Left cardiac atrium (tissue), 4 donors: Measurements from ENCODE around the gene BCL6B. TPM values are rescaled to one million over a fixed set of nuclear protein-coding genes. Genes with fewer than 3 reads are reported as not detected.
"Not testable (repeated sequence)": the region's sequence is repeated elsewhere in the genome, so short reads cannot be mapped to it uniquely, and the experiment has no call there.

Source experiments
- ATAC-seq, 2 donors: fragments of 200-7000 bp; cut with Tn5 transposase; one replicate each; pipeline ENCODE4 v1.9.1; 2020; ENCODE audit warnings: mild to moderate bottlenecking in 2 of 2, moderate library complexity in 2 of 2
- DNase-seq: peaks from one replicate; pipeline ENCODE4 v3.0.0-alpha.2; 2020
- intact Hi-C, 2 donors: fragments of 100-400 bp; cut with DNase I; formaldehyde crosslinking; loops; one replicate each; pipeline versions ENCODE4 v1.14.1 to v1.15.1; 2022 to 2023
- long read RNA-seq: library from polyadenylated mRNA; unstranded; transcript quantifications from one replicate; pipeline ENCODE4 v2.0.0, GENCODE V29; 2021
- total RNA-seq, 2 donors: library from RNA; stranded (reverse); fragmentation: NEBNext Ultra II Directional; extraction: Animal tissue kit (Norgen Biotek cat#: 25700); gene quantifications; one replicate each; pipeline ENCODE4 v1.2.1, GENCODE V29; 2021
- donor health status: DM: no; HTN: yes; CAD: no.
- donor health status: DM: no; HTN: yes; CAD: no; lungs with severe emphysema.
- donor health status: DM: yes; HTN: yes; CAD: no.
- donor health status: Dilated cardiomyopathy.

BCL6B gene, protein sequence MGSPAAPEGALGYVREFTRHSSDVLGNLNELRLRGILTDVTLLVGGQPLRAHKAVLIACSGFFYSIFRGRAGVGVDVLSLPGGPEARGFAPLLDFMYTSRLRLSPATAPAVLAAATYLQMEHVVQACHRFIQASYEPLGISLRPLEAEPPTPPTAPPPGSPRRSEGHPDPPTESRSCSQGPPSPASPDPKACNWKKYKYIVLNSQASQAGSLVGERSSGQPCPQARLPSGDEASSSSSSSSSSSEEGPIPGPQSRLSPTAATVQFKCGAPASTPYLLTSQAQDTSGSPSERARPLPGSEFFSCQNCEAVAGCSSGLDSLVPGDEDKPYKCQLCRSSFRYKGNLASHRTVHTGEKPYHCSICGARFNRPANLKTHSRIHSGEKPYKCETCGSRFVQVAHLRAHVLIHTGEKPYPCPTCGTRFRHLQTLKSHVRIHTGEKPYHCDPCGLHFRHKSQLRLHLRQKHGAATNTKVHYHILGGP
- total RNA-seq = 10 to 100 TPM; 14.1 to 19.8 TPM
- long read RNA-seq, partial matches to known transcripts = 6 of 7 reads
- long read RNA-seq, other reads (novel, unspliced or antisense) = 1 of 7 reads

DNA sequence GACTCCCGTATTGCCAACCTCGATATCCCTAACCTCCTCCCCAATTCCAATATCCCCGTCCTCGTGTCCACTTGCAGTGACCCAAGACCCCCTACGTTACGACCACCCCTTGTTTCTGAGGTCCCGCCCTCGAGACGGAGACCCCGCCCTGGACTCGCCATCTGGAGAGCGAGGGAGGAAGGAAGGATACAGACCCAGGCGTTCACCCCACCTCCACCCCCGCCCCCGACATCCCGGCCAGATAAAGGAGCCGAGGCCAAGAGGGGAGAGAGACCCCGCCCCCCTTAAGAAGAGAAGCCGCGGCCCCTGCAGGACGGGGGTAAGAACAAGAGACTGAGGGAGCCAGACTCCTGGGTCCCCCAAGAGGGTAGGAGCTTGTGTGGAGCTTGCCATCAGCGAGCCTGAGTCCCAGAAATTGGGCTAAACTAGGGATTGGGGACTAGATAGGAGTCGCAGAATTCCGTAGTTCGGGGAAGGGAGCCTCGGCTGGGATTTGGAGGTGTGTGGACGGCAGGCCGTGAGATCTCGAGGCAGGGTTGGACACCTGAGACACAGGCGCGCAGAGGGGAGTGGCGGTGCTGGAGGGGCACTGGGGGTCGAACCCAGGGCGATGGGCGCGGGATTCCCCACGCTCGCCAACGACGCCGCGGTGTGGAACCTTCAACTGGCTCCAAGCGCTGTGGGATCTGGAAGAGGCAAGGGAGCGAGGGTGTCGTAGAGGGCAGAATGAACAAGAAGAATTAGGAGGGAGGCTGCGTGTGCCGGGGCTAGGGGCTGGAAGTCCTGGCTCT, at the start of gene BCL6B:
Gene BCL6B, plus strand, starts transcription at position 270 of the 791 bp plus-strand sequence. CDS start 622 bp downstream, outside the sequence.
- intact Hi-C loops = no loop called here
- peak; percentile 63 for DNase-seq
- peak; percentile 10 to 13 for ATAC-seq

DNA sequence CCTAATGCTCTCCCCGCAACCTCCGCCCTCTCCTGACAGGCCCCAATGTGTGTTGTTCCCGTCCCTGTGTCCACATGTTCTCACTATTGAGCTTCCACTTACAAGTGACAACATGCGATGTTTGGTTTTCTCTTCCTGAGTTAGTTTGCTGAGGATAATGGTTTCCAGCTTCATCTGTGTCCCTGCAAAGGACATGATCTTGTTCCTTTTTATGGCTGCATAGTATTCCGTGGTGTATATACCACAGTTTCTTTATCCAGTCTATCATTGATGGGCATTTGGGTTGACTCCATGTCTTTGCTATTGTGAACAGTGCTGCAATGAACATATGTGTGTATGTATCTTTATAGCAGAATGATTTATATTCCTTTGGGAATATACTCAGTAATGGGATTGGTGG, 43.4 kb upstream of the BCL6B start:
- DNase-seq, ATAC-seq, intact Hi-C loops: not testable (repeated sequence)

DNA sequence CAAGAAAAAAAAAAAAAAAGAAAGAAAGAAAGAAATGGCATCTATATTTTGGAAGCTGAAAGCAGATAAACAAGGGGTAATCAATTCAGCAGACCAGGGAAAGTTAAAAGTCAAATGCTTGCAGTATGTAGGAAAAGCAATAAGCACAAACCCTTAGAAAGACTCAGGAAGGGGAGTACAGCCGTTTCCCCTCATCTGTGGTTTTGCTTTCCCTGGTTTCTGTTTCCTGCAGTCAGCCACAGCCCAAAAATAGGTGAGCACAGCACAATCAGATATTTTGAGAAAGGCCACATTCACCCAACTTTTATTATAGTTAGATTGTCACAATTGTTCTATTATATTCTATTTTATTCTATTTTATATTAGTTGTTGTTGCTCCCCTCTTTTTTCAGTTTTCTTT, 41.4 kb upstream of the BCL6B start:
- ATAC-seq = no peak
- intact Hi-C loops = no loop called here
- DNase-seq = no peak

DNA sequence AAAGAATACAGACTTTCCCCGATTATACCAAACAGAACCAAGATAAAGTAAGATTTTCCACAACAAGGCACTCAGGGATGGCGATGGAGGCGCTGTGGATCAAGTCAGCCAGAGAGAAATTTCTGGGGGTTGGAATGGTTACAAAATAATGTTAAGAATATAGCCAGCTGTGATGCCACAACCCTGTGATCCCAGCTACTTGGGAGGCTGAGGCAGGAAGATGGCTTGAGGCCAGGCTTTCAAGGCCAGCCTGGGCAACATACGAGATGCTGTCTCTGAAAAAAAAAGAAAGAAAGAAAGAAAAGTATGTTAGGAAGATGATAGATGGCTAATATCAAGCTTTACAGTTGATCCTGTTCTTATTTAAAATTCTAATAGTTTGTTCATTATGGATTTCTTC, 37.6 kb upstream of the BCL6B start:
- ATAC-seq = no peak
- no peak for DNase-seq
- intact Hi-C loops = no loop called here

DNA sequence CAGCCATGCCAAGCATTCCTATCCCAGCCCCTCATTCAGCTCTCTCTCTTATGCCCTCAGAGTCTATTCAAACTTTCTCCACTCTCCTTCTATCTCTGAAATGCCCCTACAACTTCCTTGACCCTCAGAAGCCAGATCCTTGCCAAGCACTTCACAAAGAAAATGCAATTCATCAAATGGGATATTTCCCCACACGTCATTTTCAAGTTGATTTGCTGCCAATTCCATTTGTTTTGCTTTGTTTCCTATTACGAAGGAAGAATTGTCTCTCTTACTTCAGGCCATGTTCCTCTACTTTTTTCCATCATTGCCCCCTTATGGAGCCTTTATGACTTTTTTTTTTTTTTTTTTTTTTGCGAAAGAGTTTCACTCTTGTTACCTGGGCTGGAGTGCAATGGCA, 36.2 kb upstream of the BCL6B start:
- intact Hi-C loops = no loop called here
- ATAC-seq (no peak), DNase-seq (no peak)

DNA sequence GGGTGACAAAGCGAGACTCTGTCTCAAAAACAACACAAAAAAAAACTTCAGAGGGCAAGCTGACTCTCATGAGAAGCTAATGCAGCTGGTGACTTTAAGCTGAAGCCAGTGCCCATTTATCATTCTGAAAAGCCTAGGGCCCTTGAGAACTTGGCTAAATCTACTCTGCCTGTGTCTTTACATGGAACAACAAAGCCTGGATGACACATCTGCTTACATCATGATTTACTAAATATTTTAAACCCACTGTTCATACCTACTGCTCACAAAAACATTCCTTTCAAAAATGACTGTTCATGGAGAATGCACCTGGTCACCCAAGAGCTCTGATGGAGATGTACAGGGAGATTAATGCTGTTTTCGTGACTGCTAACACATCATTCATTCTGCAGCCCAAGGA, 33.1 kb upstream of the BCL6B start:
- ATAC-seq (no peak), DNase-seq (no peak)
- intact Hi-C loops = no loop called here

DNA sequence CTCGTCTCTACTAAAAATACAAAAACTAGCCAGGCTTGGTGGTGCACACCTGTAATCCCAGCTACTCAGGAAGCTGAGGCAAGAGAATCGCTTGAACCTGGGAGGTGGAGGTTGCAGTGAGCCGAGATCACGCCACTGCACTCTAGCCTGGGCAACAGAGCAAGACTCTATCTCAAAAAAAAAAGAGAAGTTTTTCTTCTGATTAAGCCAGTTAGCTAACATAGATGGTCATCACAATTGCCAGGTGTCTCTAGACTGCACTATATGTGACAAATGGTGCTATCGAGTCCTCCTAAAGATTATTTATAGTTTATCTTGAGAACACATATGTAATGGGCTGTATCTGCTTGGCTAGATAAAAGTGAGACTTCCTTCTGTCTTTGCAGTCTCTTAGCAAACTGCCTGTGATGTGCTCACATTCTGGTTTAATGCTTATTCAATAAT, 29.2 kb upstream of the BCL6B start:
- intact Hi-C loops, DNase-seq, ATAC-seq: not testable (repeated sequence)

DNA sequence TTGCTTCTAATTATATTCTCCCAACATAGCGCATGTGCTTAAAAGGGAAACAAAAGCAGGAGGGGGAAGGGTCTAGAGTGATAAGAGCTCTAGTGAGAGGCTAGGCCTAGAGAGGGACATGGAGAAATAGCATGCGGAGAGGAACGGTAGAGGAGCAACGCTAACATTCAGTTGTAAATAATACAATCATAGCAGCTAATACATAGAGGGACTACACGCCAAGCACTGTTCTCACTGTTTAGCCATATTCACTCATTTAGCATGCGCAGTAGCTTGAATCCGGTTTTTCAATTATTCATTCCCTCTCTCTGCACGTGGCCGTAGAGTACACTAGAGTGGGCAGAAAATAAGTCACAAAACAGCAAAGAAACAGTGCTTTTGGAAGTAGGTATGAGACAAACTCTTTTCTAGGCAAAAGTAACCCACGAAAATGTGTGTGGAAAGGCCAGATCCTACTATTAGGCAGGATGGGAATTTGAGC, 28.7 kb upstream of the BCL6B start:
- ATAC-seq = no peak
- intact Hi-C loops = no loop called here
- no peak for DNase-seq

DNA sequence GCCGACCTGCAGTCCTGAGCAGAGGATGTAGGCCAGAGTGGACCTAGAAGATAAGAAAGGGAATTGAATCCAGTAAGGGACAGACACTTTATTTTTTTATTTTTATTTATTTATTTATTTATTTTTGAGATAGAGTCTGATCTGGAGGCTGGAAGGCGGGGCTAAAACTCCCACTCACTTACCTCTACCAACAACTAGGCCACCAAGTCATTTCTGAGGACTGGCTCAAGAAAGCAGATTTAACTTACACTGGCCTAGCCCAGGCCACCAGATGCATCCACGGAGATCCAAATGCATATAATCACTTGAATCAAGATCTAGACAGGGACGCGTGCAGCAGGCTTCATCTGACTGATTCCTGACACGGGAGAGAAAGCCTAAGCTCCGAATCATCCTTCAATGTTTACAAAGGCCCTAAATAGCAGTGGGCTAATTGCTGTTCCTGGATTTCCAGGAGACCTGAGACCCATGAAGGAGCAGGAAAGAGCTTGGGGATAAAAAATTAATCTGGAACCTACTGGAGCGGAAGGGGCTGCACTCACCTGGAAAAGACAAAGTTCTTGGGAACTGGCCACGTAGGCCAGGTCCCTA, 28.1 kb upstream of the BCL6B start:
- DNase-seq (no peak), ATAC-seq (no peak)
- intact Hi-C loops = no loop called here

DNA sequence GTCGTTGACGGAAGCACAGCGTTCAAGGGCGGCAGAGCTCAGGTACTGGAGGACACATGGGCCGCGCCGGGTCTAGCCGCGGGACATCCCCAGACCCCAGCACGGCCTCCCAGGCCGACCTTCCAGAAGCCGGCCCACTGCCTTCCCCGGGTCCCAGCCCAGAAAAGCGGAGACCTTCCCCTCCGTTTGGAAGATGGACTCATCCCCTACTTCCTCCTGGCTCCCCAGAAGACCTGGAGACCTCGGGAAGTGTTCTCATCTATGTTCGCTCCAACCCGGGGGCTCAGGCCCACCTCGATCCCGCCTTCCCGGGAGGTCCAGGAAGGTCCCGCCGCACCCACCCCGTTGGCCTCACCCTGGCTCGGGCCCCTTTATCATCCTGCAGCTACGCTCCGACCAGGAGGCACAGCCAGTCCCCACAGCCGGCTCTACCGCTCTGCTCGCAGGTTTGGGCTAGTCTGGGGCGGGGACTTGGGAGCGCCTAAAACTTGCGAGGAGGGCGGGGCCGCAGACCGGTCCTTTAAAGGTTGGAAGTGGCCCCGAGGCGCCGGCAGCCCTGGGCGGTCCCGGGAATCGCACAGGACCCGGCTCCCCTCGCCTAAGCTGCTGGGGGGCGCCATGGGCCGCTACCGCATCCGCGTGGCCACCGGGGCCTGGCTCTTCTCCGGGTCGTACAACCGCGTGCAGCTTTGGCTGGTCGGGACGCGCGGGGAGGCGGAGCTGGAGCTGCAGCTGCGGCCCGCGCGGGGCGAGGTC, 27.2 kb upstream of the BCL6B start, which contains the start of gene ALOX12:
Gene ALOX12, plus strand, starts transcription at position 550 of the 756 bp plus-strand sequence. Its CDS starts 69 bp downstream, at position 619.
- ATAC-seq = peak; percentile 53 to 80
- intact Hi-C loops = no loop called here
- peak; percentile 47 for DNase-seq

DNA sequence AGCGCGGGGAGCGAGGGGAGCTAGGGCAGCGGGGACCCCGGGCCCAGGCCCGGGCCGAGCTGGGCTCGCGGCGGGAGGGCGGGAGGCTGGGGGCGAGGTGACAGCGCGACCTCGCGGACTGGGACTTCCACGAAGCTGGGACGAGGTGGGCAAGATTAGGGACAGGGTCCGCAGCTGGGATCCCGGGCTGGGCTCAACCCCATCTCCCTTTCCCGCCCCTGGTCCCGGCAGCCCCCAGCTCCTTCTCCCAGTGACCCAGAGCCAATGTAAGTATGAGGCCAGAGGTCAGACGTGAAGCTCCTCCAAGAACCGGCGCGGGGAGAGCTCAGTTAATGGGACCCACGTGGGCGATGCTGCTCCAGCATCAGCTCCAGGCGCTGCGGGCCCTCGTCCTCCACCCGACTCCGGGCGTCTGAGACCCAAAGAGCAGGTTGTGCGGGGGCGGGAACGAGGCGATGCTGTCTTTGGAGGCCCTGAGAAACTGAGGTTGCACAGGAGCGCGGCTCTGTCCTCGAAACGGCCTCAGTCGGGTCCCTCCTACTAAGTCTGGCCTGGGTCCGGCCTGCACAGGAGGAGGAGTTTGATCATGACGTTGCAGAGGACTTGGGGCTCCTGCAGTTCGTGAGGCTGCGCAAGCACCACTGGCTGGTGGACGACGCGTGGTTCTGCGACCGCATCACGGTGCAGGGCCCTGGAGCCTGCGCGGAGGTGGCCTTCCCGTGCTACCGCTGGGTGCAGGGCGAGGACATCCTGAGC, 26.4 kb upstream of the BCL6B start:
- ATAC-seq (peak in 1 of 2 donors; percentile 19), DNase-seq (no peak)
- intact Hi-C loops = no loop called here

DNA sequence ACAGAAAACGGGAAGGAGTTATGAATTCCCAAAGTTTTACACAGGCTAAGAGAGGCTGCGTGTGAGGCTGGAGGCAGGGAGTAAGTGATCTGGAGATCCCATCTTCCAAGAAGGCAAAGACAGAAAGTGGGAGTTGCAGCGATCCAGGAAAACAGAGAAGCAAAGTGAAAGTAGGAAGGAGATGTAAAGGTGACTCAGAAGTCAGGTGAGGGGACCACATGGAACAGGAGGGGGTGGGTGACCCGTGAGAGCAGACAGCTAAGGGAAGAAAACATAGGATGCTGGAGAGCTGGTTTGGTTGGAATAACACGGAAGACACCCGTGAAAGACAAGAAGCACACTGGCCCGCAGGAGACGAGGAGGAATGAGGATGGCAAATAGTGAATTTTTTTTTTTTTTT, 25.7 kb upstream of the BCL6B start:
- DNase-seq (no peak), ATAC-seq (no peak)
- intact Hi-C loops = no loop called here

DNA sequence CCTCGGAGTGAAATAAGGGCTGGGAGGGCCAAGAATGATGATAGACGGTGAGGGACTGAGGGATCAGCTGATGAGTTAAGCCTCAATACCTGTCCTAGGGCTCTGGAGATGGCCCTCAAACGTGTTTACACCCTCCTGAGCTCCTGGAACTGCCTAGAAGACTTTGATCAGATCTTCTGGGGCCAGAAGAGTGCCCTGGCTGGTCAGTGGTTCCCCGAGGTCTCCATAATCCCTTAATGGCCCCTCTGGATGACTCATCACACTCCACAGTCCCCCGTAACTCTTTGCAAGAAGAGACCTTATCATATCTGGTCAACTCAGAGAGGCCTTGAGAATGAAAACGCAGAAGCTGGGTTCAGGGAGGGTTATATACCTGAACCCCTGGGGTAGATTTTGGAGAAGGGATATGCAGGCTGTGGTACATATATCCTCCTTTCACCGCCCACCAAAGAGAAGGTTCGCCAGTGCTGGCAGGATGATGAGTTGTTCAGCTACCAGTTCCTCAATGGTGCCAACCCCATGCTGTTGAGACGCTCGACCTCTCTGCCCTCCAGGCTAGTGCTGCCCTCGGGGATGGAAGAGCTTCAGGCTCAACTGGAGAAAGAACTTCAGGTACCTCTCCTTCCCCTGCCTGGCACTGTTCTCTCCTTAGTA, 23.9 kb upstream of the BCL6B start:
- intact Hi-C loops = no loop called here
- no peak for DNase-seq
- no peak for ATAC-seq

DNA sequence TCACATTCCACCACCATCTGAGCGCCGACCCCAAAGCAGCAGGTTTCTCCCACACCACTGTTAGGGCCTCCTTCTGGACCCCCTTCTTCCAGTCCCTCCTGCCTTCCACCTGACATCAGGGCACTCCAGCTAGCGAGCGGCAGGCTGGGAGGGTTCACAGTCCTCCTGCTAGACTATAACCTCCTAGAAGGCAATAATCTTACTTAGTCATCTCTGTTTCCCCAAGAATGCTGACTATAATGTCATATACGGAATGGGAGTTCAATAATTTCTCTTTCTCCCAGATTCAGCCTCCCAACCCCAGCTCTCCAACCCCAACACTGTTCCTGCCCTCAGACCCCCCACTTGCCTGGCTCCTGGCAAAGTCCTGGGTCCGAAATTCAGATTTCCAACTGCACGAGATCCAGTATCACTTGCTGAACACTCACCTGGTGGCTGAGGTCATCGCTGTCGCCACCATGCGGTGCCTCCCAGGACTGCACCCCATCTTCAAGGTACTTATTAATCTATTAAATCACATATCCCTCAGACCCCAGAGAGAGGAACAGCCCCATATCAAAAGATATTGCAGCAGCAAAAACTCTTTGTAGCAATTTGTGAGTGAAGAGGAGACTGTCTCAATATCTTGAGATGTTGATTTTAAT, 21.4 kb upstream of the BCL6B start:
- no peak for DNase-seq
- no peak for ATAC-seq
- intact Hi-C loops = loop anchor here in 1 of 2 donors (5.0 kb wide), 1 partner anchor 89 kb away; no protein-coding TSS in a partner anchor

DNA sequence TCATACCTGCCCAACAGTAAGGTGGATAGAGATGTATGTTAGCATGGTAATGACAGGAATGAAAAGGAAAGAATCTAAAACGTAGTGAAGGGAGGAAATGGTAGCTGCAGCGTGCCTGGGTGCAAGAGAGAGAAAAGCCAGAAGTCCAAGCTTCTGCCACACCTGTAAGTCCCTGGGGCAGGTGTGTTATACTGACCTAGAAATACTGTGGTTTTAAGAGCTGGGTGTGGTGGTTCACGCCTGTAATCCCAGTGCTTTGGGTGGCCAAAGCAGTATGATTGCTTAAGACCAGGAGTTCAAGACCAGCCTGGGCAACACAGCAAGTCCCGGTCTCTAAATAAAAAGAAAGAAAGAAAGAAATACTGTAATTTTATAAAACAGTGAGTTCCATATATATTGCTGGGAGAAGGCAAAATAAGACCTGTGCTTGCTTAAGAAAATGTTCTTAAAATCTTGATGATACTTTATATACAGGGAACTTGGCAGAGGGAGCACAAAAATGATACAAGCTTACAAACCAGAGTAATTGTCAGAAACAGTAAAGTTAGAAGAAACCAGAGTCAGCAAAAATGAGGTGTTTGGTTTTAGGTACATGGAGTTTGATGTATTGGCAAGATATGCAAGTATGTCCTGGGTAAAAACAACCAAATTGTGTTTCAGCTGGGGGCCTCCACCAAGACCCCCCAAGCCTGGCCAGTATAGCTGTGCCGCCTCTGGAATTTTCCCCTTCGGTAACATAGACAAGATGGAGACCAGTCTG, 20.4 kb upstream of the BCL6B start:
- no peak for DNase-seq
- intact Hi-C loops = loop anchor here (2.0 to 5.0 kb wide), 2 partner anchors 90 kb away; no protein-coding TSS in a partner anchor
- no peak for ATAC-seq

DNA sequence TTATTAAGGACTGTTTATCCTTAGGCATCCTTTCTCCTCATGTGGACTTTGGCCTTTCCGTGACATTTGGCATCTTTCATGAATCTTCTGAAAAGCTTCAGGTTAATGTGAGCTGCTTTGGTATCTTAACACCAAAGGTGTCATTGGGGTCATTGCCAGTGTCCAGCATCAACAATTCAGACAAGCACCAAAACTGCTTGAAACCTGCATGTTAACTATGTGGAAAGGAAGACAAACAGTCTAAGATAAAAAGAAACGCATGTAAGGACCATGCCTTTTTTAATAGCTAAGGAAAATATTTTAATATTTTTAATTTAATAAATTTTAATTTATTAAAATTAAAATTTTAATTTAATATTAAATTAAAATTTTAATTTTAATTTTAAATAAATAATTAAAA, 19.1 kb upstream of the BCL6B start:
- ATAC-seq = no peak
- intact Hi-C loops = loop anchor here (2.0 to 5.0 kb wide), 2 partner anchors 91 kb away; no protein-coding TSS in a partner anchor
- DNase-seq = no peak
